GM21528 (cell line): ENCODE data around the gene RPAIN.

ENCODE experiments used
- ATAC-seq: cut with Tn5 transposase; IDR thresholded peaks from one replicate; pipeline ENCODE4 v1.9.1; 2021; ENCODE audit warnings: mild to moderate bottlenecking, moderate library complexity; ENCODE audit not compliant: unreplicated experiment, low FRiP score

RPAIN gene

GRCh38 chr17:5480962-5481361 lies 61.0 kb downstream of the RPAIN start:
- no peak for ATAC-seq

GRCh38 chr17:5481451-5481850 lies 61.5 kb downstream of the RPAIN start:
- no peak for ATAC-seq
